ENCODE data around the gene DEPDC5. TPM values are rescaled to one million over a fixed set of nuclear protein-coding genes. Genes with fewer than 3 reads are reported as not detected.
A peak's percentile ranks its signal among the peaks of the same experiment; 100 is the strongest.

DEPDC5 gene
- total RNA-seq, 1 donor from 2014 or later, result 37.1 TPM

DNA sequence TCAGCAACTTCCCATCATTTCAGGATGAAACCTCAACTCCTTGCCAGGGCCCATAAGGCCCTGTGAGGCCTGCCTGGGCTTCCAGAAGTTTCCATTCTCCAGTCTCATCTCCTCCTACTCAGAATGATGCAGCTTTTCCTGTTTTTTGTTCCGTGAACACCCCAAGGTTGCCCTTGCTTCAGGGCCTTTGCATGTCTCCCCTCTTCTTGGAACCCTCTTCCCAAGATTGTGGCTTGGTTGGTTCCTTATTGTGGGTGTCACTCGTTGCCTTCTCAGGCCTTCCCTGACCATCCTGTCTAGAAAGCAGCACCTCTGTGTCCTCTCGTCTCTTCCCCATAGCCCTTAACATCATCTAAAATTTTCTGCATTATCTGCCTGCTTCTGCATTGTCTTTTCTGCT, 167.3 kb downstream of the DEPDC5 start:
- H3K36me3 Mint-ChIP-seq, result no peaks in the 10 kb centered on the region
- no peak overlapping the region for H3K4me3 ChIP-seq

DNA sequence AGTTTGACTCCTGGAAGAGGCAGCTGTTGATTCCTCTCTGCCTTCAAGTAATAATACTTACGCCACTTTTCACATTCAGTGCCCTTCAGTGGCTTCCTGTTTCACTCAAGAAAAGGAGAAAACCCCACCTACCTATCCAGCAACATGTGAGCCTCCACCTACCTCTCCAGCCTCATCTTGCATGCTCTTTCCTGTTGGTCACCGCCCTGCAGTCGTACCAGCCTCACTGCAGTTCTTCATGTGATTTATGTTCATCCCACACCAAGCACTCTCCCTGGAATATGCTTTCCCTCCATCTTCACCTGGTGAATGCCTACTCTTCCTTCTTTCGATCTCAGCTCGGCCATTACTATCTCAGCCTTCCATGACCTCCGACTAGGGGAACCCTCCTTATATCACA, 168.7 kb downstream of the DEPDC5 start:
- no peak overlapping the region for H3K27ac ChIP-seq
- Mint-ChIP-seq H3K36me3 (no peaks in the 10 kb centered on the region), H3K27me3 (ENCODE audit: insufficient read depth, low read depth) (no peaks in the 10 kb centered on the region), H3K27ac (peak overlapping the region; percentile 8), H3K4me1 (peaks cover 25% of the 10 kb centered on the region), H3K9me3 (no peaks in the 10 kb centered on the region), H3K4me3 (no peak overlapping the region)
- no peak overlapping the region for H3K4me2 ChIP-seq
- H3K4me1 ChIP-seq, result peaks cover 10% of the 10 kb centered on the region
- H3K4me3 ChIP-seq, result no peak overlapping the region
- TF ChIP-seq EZH2 (IDR thresholded peaks at IDR 0.05) (no peak), EZH2phosphoT487 (IDR thresholded peaks at IDR 0.05) (no peak)
- TF ChIP-seq, protein P1, sequence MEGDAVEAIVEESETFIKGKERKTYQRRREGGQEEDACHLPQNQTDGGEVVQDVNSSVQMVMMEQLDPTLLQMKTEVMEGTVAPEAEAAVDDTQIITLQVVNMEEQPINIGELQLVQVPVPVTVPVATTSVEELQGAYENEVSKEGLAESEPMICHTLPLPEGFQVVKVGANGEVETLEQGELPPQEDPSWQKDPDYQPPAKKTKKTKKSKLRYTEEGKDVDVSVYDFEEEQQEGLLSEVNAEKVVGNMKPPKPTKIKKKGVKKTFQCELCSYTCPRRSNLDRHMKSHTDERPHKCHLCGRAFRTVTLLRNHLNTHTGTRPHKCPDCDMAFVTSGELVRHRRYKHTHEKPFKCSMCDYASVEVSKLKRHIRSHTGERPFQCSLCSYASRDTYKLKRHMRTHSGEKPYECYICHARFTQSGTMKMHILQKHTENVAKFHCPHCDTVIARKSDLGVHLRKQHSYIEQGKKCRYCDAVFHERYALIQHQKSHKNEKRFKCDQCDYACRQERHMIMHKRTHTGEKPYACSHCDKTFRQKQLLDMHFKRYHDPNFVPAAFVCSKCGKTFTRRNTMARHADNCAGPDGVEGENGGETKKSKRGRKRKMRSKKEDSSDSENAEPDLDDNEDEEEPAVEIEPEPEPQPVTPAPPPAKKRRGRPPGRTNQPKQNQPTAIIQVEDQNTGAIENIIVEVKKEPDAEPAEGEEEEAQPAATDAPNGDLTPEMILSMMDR (IDR thresholded peaks at IDR 0.05), result no peak
- no peaks in the 10 kb centered on the region for H3K79me2 ChIP-seq (ENCODE audit: low read depth)
- H3K9ac ChIP-seq, result no peak overlapping the region
- H3K9me3 ChIP-seq (ENCODE audit: low read depth), result no peaks in the 10 kb centered on the region
- H3K27me3 ChIP-seq, result no peaks in the 10 kb centered on the region
- H3F3A ChIP-seq (ENCODE audit: low read depth), result no peaks in the 10 kb centered on the region
- H2AFZ ChIP-seq (replicated peaks), result no peak overlapping the region
- DNase-seq (ENCODE audit: low spot score), result no peak
- no peaks in the 10 kb centered on the region for H4K20me1 ChIP-seq (ENCODE audit: low read depth)
- H3K36me3 ChIP-seq, result no peaks in the 10 kb centered on the region

More for the DNA sequence above, 167.3 kb downstream of the DEPDC5 start:
- no peaks in the 10 kb centered on the region for H3K9me3 ChIP-seq (ENCODE audit: low read depth)
- Mint-ChIP-seq H3K27ac (peak overlapping the region; percentile 90), H3K27me3 (ENCODE audit: insufficient read depth, low read depth) (no peaks in the 10 kb centered on the region), H3K4me1 (peaks cover 23% of the 10 kb centered on the region), H3K4me3 (no peak overlapping the region), H3K9me3 (no peaks in the 10 kb centered on the region)
- H3K27ac ChIP-seq, result no peak overlapping the region
- no peaks in the 10 kb centered on the region for H3K79me2 ChIP-seq (ENCODE audit: low read depth)
- no peak for DNase-seq (ENCODE audit: low spot score)
- H3K4me2 ChIP-seq, result no peak overlapping the region
- TF ChIP-seq EZH2 (IDR thresholded peaks at IDR 0.05), result no peak
- no peak for TF ChIP-seq EZH2phosphoT487 (IDR thresholded peaks at IDR 0.05)
- TF ChIP-seq, protein P1 (IDR thresholded peaks at IDR 0.05), result no peak
- no peaks in the 10 kb centered on the region for H3F3A ChIP-seq (ENCODE audit: low read depth)
- H4K20me1 ChIP-seq (ENCODE audit: low read depth), result no peaks in the 10 kb centered on the region
- no peak overlapping the region for H2AFZ ChIP-seq (replicated peaks)
- H3K27me3 ChIP-seq, result no peaks in the 10 kb centered on the region
- H3K4me1 ChIP-seq, result no peaks in the 10 kb centered on the region
- H3K36me3 ChIP-seq, result no peaks in the 10 kb centered on the region
- H3K9ac ChIP-seq, result no peak overlapping the region

DNA sequence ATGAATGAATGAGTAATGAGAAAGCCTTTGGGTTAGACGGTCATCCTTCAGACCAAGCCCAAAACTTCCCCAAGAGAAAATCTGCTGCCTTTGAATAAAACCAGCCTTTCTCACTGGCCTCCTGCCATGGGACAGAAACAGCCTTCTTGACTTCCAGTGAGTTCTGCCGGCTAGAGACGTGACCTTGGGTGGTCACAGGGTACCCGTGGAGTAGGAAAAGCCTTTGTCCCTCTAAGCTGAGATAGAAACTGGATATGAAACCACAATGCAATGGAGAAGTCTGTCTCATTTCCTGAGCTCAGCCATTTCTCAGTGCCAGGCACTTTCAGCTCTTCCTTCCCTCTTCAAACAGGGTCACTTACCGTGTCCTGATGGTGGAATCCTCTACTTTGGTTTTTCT, 169.3 kb downstream of the DEPDC5 start:
- Mint-ChIP-seq H3K27me3 (ENCODE audit: insufficient read depth, low read depth) (no peaks in the 10 kb centered on the region), H3K4me3 (no peak overlapping the region), H3K9me3 (no peaks in the 10 kb centered on the region), H3K36me3 (no peaks in the 10 kb centered on the region), H3K27ac (no peak overlapping the region), H3K4me1 (peaks cover 21% of the 10 kb centered on the region)
- Histone ChIP-seq H3K79me2 (ENCODE audit: low read depth) (no peaks in the 10 kb centered on the region), H3K27ac (no peak overlapping the region), H4K20me1 (ENCODE audit: low read depth) (no peaks in the 10 kb centered on the region), H3K9me3 (ENCODE audit: low read depth) (no peaks in the 10 kb centered on the region), H3K9ac (no peak overlapping the region), H3K4me1 (peaks cover 10% of the 10 kb centered on the region), H2AFZ (replicated peaks) (no peak overlapping the region), H3K4me3 (no peak overlapping the region), H3F3A (ENCODE audit: low read depth) (no peaks in the 10 kb centered on the region), H3K27me3 (no peaks in the 10 kb centered on the region), H3K36me3 (no peaks in the 10 kb centered on the region), H3K4me2 (no peak overlapping the region)
- DNase-seq (ENCODE audit: low spot score), result no peak
- TF ChIP-seq EZH2 (IDR thresholded peaks at IDR 0.05) (no peak), EZH2phosphoT487 (IDR thresholded peaks at IDR 0.05) (no peak)
- TF ChIP-seq, protein P1 (IDR thresholded peaks at IDR 0.05), result no peak

Data from neural progenitor cell (in vitro differentiated cells).